Adipocyte (in vitro differentiated cells): Measurements from ENCODE around the gene NPTX1.

Source experiments
- DNase-seq: peaks from one replicate; pipeline ENCODE4 v3.0.0-alpha.2; 2015; ENCODE audit warnings: low read depth
- H3K27me3 ChIP-seq: replicated peaks from 2 replicates; pipeline ENCODE4 v1.7.0; 2013; ENCODE audit warnings: mild to moderate bottlenecking, low read length, moderate library complexity; ENCODE audit not compliant: control insufficient read depth, insufficient read depth
- H3K36me3 ChIP-seq: 2 replicates; pipeline ENCODE4 v1.7.0; 2013; ENCODE audit warnings: low read length, mild to moderate bottlenecking, moderate library complexity; ENCODE audit not compliant: control insufficient read depth, insufficient read depth, severe bottlenecking
- H3K4me1 ChIP-seq: 2 replicates; pipeline ENCODE4 v1.7.0; 2013; ENCODE audit warnings: mild to moderate bottlenecking, low read length, moderate library complexity; ENCODE audit not compliant: control insufficient read depth, insufficient read depth
- H3K4me3 ChIP-seq: 2 replicates; pipeline ENCODE4 v1.7.0; 2013; ENCODE audit warnings: mild to moderate bottlenecking, low read length, moderate library complexity
- H3K9ac ChIP-seq: 2 replicates; pipeline ENCODE4 v1.7.0; 2013; ENCODE audit warnings: mild to moderate bottlenecking, low read length, moderate library complexity
- H3K9me3 ChIP-seq: 2 replicates; pipeline ENCODE4 v1.7.0; 2013; ENCODE audit warnings: mild to moderate bottlenecking, low read length, moderate library complexity; ENCODE audit not compliant: control insufficient read depth

Gene NPTX1

GRCh38 chr17:80418589-80418988 lies 57.8 kb downstream of the NPTX1 start:
- Histone ChIP-seq H3K9me3 (no peaks in the 10 kb centered on the region), H3K4me1 (peaks cover 15% of the 10 kb centered on the region), H3K4me3 (no peak overlapping the region), H3K9ac (no peak overlapping the region), H3K27me3 (no peaks in the 10 kb centered on the region), H3K36me3 (peaks cover 9% of the 10 kb centered on the region)
- DNase-seq: peak; percentile 7
